ENCODE data around the gene GALNT11.

- TF ChIP-seq EZH2 (IDR thresholded peaks at IDR 0.05), result no peak
- no peak for TF ChIP-seq POLR2AphosphoS5 (IDR thresholded peaks at IDR 0.05; ENCODE audit: borderline replicate concordance, low read depth, low read length)
Observed at GRCh38 chr7:152013974-152014373, 11.5 kb upstream of the GALNT11 start.
